Heart left ventricle (tissue), 16 donors: Measurements from ENCODE around the gene QSOX2. TPM values are rescaled to one million over a fixed set of nuclear protein-coding genes. Genes with fewer than 3 reads are reported as not detected.

Experiments used
- ATAC-seq, 4 donors: fragments of 200-7000 bp; cut with Tn5 transposase; one replicate each; pipeline ENCODE4 v1.9.1; 2020 to 2022; ENCODE audit warnings: moderate library complexity in 4 of 4, mild to moderate bottlenecking in 3 of 4, moderate number of reproducible peaks in 1 of 4
- DNase-seq, 5 donors: peaks; one replicate each; pipeline ENCODE4 v3.0.0-alpha.2; 2020
- H3K27ac ChIP-seq, 12 donors: fragments of 200-600 bp; sonication (generic) in 4 of 12; one replicate each; pipeline versions ENCODE4 v1.5.0 to v1.8.0; 2016 to 2022; ENCODE audit warnings: mild to moderate bottlenecking in 2 of 12
- H3K27me3 ChIP-seq, 9 donors: fragments of 200-600 bp; sonication (generic) in 2 of 9; one replicate each; pipeline versions ENCODE4 v1.5.1 to v1.8.0; 2016 to 2022; ENCODE audit warnings: mild to moderate bottlenecking in 3 of 9
- H3K36me3 ChIP-seq, 9 donors: fragments of 200-600 bp; sonication (generic) in 2 of 9; one replicate each; pipeline versions ENCODE4 v1.5.0 to v1.8.0; 2018 to 2022; ENCODE audit warnings: mild to moderate bottlenecking in 2 of 9
- H3K4me1 ChIP-seq, 12 donors: fragments of 200-600 bp; sonication (generic) in 4 of 12; one replicate each; pipeline versions ENCODE4 v1.5.0 to v1.8.0; 2016 to 2022; ENCODE audit warnings: mild to moderate bottlenecking in 3 of 12
- H3K4me3 ChIP-seq, 12 donors: fragments of 200-600 bp; sonication (generic) in 4 of 12; one replicate each; pipeline versions ENCODE4 v1.5.0 to v1.8.0; 2017 to 2022; ENCODE audit warnings: mild to moderate bottlenecking in 9 of 12, moderate library complexity in 4 of 12
- H3K9me3 ChIP-seq, 12 donors: fragments of 200-600 bp; sonication (generic) in 4 of 12; one replicate each; pipeline versions ENCODE4 v1.5.0 to v1.8.0; 2016 to 2022; ENCODE audit warnings: mild to moderate bottlenecking in 1 of 12
- POLR2A ChIP-seq, 2 donors: fragments of 450-650 bp; IDR thresholded peaks; one replicate each; pipeline ENCODE4 v1.6.1; 2017; ENCODE audit warnings: antibody characterized with exemption in 2 of 2, mild to moderate bottlenecking in 2 of 2, moderate library complexity in 2 of 2
- WGBS, 4 donors: extraction: QIAGEN DNeasy Blood & Tissue Kit in 2 of 4; methylation state at CpG; one replicate each; pipeline versions ENCODE4 v1.1.5 to v1.1.7; 2013 to 2018; 5-methylcytosine and 5-hydroxymethylcytosine counted together
- intact Hi-C, 10 donors: fragments of 100-400 bp; cut with DNase I; formaldehyde crosslinking; loops; one replicate each; pipeline versions ENCODE4 v1.11.1 to v1.14.2; 2022
- polyA plus RNA-seq, 2 donors: library from polyadenylated mRNA; stranded (reverse); fragments of 200-250 nt; gene quantifications; one replicate each; pipeline ENCODE4 v1.2.3, GENCODE V29; 2013
- total RNA-seq, 9 donors: library from RNA; depleted of rRNA in 2 of 9; stranded (reverse); fragments of >200 nt in 2 of 9; fragmentation: NEBNext Ultra II Directional in 3 of 9; extraction: Animal tissue kit (Norgen Biotek cat#: 25700) in 3 of 9; gene quantifications; one replicate each; pipeline versions ENCODE4 v1.1.0 to v1.2.4, GENCODE V29; 2016 to 2023
- TF ChIP-seq, protein P1 (sequence below), 12 donors: fragments of 200-600 bp; sonication (generic) in 4 of 12; IDR thresholded peaks; one replicate each; pipeline versions ENCODE4 v1.5.0 to v1.8.0; 2018 to 2022; ENCODE audit warnings: antibody characterized with exemption in 12 of 12, mild to moderate bottlenecking in 5 of 12
- donor health status: ischemic (EF 13 %, LVEDD 7.1; RV severe dilation, severe dysfunction).
- donor health status: healthy with polysubstance abuse.
- donor health status: DM: no; HTN: yes; CAD: no.
- donor health status: DM: no; HTN: no; CAD: no.
- donor health status: ischemic (EF 25% LVEDD 6.9; RV normal size, moderate dysfunction).
- donor health status: ischemic (EF 25% LVEDD 5.7; RV mildly dilated, moderate dysfunction).
- donor health status: healthy.
- donor health status: DM: yes; HTN: yes; CAD: no.
- donor health status: ischemic (EF 35%, LVEDD 5.7; RV mildly dilated, moderate dysfunction).
- donor health status: nonischemic (EF 11% LVEDD 7.7; RV severe dilation, severe dysfunction).
- donor health status: DM: yes; HTN: yes; CAD: no.
- donor health status: PGD.
- donor health status: ischemic (EF 29% LVEDD 5.4; RV normal size, mild dysfunction).
- donor health status: nonischemic (EF 23%, LVEDD 6.1; RV moderate dilation, normal function).

QSOX2 gene
- total and polyA plus RNA-seq, 11 donors: 4.3 to 9.9 (median 5.9) TPM

GRCh38 chr9:136253246-136254130, 7.9 kb upstream of the QSOX2 start:
- H3K4me1 ChIP-seq: peaks cover 0 to 12% (median 0%) of the 10 kb centered on the region in 12 donors
- peaks cover 0 to 5% (median 0%) of the 10 kb centered on the region in 9 donors for H3K27me3 ChIP-seq
- DNase-seq (no peak), ATAC-seq (no peak)
- TF ChIP-seq POLR2A (IDR thresholded peaks at IDR 0.05): no peak
- TF ChIP-seq, protein P1, sequence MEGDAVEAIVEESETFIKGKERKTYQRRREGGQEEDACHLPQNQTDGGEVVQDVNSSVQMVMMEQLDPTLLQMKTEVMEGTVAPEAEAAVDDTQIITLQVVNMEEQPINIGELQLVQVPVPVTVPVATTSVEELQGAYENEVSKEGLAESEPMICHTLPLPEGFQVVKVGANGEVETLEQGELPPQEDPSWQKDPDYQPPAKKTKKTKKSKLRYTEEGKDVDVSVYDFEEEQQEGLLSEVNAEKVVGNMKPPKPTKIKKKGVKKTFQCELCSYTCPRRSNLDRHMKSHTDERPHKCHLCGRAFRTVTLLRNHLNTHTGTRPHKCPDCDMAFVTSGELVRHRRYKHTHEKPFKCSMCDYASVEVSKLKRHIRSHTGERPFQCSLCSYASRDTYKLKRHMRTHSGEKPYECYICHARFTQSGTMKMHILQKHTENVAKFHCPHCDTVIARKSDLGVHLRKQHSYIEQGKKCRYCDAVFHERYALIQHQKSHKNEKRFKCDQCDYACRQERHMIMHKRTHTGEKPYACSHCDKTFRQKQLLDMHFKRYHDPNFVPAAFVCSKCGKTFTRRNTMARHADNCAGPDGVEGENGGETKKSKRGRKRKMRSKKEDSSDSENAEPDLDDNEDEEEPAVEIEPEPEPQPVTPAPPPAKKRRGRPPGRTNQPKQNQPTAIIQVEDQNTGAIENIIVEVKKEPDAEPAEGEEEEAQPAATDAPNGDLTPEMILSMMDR (IDR thresholded peaks at IDR 0.05): no peak
- H3K4me3 ChIP-seq: no peak overlapping the region
- no peaks in the 10 kb centered on the region for H3K9me3 ChIP-seq
- 80 to 84% (median 81%) methylated on average over 22 to 32 of the region's 32 CpGs for WGBS, 4 donors
- intact Hi-C loops: no loop called here
- no peaks in the 10 kb centered on the region for H3K36me3 ChIP-seq
- H3K27ac ChIP-seq: no peak overlapping the region

GRCh38 chr9:136252846-136253245, 7.2 kb upstream of the QSOX2 start:
- WGBS, 4 donors: 85 to 91% (median 86%) methylated on average over 7 to 10 of the region's 10 CpGs
- Histone ChIP-seq H3K27ac (no peak overlapping the region), H3K27me3 (peaks cover 0 to 3% (median 0%) of the 10 kb centered on the region in 9 donors), H3K4me1 (peaks cover 0 to 12% (median 0%) of the 10 kb centered on the region in 12 donors), H3K4me3 (no peak overlapping the region), H3K36me3 (no peaks in the 10 kb centered on the region), H3K9me3 (no peaks in the 10 kb centered on the region)
- no peak for DNase-seq
- TF ChIP-seq, protein P1 (IDR thresholded peaks at IDR 0.05): no peak
- ATAC-seq: no peak
- intact Hi-C loops: no loop called here

GRCh38 chr9:136252281-136252680, 6.7 kb upstream of the QSOX2 start:
- Histone ChIP-seq H3K36me3 (no peaks in the 10 kb centered on the region), H3K27ac (no peak overlapping the region), H3K4me1 (peaks cover 0 to 12% (median 0%) of the 10 kb centered on the region in 12 donors), H3K27me3 (peaks cover 0 to 3% (median 0%) of the 10 kb centered on the region in 9 donors), H3K4me3 (no peak overlapping the region), H3K9me3 (no peaks in the 10 kb centered on the region)
- DNase-seq (no peak), ATAC-seq (no peak)
- 90 to 92% (median 92%) methylated on average over 11 to 29 of the region's 29 CpGs for WGBS, 4 donors
- intact Hi-C loops: no loop called here
- no peak for TF ChIP-seq POLR2A (IDR thresholded peaks at IDR 0.05)
- TF ChIP-seq, protein P1 (IDR thresholded peaks at IDR 0.05): no peak

GRCh38 chr9:136251264-136252115, 5.9 kb upstream of the QSOX2 start:
- no peak for DNase-seq
- TF ChIP-seq POLR2A (IDR thresholded peaks at IDR 0.05): no peak
- TF ChIP-seq, protein P1 (IDR thresholded peaks at IDR 0.05): no peak
- Histone ChIP-seq H3K27me3 (peaks cover 0 to 3% (median 0%) of the 10 kb centered on the region in 9 donors), H3K36me3 (no peaks in the 10 kb centered on the region), H3K4me3 (no peak overlapping the region), H3K4me1 (peaks cover 0 to 12% (median 0%) of the 10 kb centered on the region in 12 donors), H3K9me3 (no peaks in the 10 kb centered on the region), H3K27ac (no peak overlapping the region)
- 77 to 91% (median 87%) methylated on average over 18 to 50 of the region's 50 CpGs for WGBS, 4 donors
- intact Hi-C loops: no loop called here
- no peak for ATAC-seq
